NCI-H1436 treated with DMSO at 0.1 percent for 48 hours (cell line): ENCODE data around the gene TRAF3.
"Not testable (repeated sequence)": the region's sequence is repeated elsewhere in the genome, so short reads cannot be mapped to it uniquely, and the experiment has no call there.

Experiments
- DNase-seq: peaks from one replicate; lab custom pipeline; 2025; lab: John Stamatoyannopoulos, UW

TRAF3 gene

DNA sequence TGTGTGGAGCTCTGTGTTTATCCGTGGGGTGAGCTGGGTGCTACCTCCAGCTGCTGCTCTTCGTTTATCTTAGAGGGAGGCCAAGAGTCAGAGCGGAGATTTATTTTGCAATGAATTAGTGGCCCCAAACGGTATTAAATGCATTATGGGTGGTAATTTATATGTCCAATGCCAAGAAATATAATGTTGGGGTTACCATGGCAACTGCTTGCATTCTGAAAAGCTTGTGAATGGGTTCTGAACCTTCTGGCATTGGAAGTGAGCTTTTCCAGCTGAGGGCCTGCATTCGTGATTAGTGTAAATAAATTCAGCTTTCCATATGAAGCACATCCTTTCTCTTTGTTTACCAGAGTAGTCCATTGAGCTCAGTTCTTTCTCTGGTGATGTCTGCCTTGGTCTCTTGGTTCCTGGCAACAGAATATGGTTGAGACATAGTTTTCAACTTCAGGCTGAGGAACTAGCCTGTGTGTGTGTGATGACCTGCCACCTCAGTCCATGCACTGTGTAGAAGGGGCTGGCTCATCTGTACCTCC, 51.8 kb downstream of the TRAF3 start:
- DNase-seq: no peak

DNA sequence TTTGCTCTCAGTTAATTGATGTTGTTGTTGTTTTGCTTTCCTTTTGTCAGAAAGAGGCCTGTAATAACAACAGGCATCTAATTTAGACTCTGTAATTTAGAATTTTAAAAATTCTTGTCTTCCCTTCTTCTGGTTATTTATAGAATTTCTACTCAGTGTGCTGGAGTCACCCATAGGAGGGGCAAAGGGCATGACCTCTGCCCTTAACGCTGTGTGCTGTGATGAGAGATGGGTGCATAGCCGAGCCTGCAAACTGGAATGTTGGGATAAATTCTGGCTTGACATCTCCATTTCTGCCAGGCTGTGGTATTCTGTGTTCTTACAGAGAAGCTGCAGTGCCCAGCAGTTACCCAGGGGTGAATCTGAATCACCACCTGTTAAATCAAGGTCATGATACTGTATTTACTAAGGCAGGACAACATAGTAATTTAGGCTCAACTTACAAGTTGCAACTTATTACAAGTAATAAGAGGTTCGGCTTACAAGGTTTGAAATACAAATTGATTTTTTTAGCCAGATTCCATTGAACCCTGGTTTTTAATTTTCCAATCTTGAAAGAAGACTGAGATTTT, 53.3 kb downstream of the TRAF3 start:
- no peak for DNase-seq

DNA sequence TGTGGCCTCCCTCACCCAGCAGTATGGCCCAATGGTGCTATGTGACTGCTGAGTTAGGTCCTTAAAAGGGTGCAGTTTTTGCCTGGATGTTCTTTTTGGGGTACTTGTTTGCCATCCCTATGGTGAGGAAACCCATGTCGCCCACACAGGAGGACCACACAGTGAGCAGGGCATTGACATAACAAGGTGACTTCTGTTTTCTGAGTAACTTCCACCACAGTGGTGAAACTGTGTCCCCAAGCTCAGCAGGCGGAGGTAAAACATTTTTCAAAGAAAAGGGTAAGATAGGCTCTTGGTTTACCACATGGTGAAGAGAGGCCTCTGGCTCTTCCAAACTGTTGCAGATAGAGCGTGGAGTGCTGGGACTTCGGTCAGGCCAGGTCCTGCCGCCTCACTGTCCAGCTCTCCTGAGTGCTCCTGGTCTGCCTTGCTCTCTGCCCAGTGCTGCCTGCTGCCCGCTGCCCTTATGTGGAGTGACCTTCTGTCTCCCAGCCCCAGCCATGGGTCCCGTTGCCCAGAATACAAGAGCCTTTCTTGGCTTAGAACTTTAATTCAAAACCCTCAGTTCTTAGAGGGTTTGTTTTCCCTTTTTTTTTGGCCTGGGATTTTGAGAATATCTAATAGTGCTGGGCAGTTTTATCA, 54.0 kb downstream of the TRAF3 start:
- DNase-seq: no peak

DNA sequence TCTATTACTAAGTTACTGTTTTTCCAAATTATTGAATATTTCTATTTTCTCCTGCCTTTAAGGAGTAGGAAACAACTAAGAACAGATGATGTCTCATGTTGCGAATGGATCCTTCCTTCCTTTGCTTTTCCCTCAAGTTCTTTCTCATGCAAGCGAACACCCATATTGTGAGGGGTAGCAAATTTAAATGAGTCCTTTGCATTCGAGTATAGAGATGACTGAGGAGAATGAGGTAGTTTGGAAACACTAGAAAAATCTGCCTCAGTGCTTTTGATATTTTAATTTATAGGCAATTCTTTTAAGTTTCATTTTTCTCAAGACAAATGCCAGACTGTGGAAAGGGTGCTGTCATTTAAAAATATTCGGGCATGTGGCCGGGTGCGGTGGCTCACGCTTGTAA, 56.1 kb downstream of the TRAF3 start:
- no peak for DNase-seq

DNA sequence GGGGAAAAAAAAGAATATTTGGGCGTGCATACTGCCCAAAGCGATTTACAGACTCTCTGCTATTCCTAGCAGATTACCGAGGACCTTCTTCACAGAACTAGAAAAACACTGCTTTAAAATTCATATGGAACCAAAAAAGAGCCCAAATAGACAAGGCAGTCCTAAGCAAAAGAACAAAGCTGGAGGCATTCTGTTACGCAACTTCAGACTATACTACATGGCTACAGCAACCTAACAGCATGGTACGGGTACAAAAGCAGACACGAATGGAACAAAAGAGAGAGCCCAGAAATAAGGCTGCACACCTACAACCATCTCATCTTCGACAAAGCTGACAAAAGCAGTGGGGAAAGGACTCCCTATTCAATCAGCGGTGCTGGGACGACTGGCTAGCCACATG, 56.7 kb downstream of the TRAF3 start:
- no peak for DNase-seq

DNA sequence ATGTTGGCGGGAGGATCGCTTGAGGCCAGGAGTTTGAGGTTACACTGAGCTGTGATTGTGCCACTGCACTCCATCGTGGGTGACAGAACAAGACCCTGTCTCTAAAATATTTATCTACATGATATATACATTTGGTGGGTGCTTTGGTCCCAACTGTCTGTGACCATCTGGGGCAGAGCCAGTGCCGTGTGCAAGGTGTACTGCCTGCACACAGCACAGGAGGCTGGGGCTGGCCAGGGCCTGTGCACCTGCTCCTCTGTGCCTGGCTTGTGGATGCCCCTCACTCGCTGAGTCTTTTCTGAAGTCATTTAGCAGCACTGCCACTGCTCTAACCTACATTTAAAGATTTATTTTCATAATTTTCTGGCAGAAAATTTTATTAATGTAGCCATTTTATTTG, 58.7 kb downstream of the TRAF3 start:
- DNase-seq: no peak

DNA sequence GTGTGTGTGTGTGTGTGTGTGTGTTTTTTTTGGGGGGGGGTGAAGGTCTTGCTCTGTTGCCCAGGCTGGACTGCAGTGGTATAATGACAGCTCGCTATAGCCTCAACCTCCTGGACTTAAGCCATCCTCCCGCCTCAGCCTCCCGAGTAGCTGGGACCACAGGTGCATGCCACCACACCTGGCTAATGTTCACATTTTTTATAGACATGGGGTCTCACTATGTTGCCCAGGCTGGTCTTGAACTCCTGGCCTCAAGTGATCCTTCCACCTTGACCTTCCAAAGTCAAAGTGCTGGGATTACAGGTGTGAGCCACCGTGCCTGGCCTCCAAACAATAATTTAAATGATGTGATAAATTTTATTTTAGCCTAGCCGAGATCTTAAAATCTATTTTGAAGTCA, 59.9 kb downstream of the TRAF3 start:
- DNase-seq: not testable (repeated sequence)

DNA sequence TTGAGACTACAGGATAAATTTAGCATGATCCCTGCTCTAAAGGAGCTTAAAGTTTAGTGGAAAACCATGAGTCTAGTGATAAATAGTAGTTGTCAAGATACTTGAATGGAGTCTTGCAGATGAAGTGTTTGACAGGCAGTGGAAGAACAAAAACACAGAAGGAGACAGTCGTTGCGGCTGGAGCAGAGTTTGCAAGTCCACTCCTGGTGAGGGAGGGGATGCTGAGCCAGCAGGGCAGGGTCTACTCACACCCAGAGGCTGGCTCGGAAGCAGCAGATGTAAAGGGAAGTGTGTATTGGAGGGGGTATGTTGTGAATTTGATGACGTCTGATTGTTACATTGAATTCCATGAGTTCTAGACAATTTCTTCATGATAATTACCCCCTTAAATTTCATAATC, 61.3 kb downstream of the TRAF3 start:
- no peak for DNase-seq

DNA sequence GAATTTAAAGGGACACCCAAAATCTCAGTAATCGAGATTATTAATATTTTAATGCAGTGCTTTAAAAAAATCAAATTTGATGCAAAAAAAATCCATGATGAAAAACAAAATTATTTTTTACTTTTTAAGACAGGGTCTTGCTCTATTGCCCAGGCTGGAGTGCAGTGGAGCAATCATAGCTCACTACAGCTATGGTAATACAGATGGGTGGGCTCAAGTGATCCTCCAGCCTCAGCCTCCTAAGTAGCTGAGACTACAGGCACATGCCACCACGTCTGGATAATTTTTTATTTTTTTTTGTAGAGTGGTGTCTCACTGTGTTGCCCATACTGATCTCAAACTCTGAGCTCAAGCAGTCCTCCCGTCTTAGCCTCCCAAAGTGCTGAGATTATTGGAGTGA, 62.9 kb downstream of the TRAF3 start:
- no peak for DNase-seq

DNA sequence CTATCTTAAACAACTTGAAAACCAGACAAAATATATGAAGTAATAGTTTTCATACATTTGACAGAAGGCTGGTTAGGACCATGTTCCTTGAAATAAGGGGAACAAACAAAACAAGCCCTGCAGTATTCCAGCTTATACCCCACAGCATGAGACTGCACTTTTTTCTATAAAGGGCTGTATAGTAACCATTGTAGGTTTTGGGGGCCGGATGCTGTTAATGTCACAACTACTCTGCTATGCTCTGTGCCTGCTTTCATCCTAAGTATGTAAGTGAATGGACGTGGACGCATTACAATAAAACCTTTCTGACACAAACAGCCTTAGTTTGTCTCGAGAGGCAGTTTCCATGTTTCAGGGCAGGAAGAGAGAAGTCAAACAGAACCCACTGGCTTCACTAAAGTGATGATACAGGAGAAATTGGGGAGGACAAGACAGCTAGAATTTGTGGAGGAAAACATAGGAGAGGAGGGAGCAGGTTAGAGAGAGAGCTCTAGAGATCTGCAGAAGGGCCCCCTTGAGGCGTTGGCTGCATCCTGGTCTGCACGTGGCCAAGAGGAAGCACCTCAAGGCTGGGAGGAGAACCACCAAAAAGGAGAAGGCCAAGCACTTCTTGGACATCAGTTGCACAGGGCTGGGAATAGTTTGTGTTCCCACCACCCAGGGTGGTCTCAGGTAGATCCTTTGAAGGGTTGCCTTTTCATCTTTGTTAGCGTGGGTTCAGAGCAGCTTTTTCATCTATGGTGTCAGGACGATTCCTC, 63.7 kb downstream of the TRAF3 start:
- no peak for DNase-seq

DNA sequence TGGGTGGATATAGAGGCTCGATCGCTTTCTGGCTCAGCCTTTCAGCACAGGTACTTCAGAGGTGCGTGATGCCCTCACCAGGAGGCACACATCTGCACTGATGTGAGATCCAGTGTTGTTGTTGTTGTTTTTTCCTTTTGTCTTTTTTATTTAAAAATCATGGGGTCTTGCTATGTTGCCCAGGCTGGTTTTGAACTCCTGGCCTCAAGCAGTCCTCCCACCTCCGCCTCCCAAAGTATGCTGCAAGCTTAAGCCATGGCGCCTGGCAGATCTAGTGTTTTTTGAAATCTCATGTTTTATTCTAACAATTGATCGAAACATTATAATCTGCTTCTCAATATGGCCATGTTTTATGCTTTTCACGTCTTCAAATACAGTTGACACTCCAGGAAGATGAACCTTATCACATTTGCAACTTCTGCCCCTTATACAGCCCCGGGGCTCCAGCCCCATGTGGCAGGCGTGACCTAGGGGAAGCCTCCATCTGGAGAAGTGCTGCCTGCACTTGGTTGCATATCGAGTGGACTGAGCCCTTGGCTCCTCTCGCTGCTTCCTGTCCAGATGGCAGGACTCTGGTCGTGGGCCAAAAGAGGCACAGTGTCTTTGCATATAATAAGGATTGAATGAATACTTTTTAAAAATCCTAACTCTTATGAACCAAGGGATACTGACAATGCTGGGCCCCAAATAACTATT, 71.7 kb downstream of the TRAF3 start:
- no peak for DNase-seq

DNA sequence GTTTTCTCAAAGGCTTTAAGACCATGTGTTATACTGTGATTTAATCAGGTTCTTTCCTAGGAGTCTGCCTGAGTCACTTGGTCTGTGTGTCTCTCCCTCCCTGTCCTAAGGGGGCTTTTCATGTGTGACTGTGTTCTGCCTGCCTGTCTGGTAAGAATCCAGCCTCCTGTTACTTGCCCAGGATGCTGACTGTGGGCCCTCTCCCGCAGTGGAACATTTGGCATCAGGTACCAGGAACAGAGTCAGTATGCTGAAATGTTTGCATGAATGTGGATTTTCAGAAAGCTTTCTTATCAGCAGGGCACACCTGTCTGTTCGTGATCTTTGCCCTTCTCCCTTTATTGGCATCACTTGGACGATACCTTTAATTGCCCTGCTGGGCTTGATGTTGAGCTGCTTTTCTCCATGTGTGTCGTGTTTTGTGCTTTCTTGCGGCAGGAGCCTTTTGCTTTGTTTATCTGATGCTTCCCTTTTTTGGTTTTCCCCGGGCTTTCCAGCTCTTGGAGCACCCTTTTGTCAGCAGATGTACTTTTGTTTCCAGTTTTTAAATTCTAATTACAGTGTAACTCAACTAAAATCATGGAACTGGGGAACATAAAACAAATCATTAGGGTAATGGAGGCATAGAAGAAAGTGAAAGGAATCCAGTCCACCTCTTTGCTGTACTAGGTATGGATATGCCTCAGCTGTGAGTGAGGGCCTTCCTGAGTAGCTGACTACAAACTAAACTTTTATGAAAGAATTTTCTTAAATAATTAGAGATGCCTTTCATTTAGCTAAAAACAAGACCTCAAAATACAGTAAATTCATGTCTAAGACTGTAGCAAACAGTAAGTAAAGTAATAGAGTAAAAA, 72.5 kb downstream of the TRAF3 start:
- no peak for DNase-seq

DNA sequence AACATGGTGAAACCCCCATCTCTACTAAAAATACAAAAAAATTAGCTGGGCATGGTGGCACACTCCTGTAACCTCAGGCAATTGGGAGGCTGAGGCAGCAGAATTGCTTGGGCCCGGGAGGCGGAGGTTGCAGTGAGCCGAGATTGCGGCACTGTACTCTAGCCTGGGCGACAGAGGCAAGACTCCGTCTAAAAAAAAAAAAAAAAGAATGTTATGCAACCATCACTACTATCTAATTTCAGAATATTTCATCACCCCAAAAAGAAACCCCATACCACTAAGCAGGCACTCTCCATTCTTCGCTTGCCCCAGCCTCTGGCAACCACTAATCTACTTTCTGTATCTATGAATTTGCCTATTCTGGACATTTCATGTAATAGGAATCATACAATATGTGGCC, 76.4 kb downstream of the TRAF3 start:
- no peak for DNase-seq

DNA sequence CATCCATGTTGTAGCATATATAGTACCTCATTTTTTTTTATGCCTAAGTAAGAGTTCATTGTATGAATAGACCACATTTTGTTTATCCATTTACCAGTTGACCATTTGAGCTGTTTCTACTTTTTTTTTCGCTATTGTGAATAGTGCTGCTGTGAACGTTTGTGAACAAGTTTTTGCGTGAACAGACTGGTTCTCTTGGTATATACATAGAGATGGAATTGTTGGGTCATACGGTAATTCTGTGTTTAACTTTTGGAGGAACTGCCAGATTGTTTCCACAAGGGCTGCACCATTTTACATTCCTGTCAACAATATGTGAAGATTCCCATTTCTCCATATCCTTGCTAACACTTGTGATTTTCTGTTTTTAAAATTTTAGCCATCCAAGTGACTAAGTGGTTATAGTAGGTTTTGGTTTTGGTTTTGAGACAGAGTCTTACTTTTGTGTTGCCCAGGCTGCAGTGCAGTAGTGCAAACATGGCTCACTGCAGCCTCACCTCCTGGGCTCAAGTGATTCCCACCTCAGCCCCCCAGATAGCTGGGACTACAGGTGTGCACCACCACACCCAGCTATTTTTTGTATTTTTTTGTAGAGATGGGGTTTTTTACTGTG, 76.9 kb downstream of the TRAF3 start:
- no peak for DNase-seq

DNA sequence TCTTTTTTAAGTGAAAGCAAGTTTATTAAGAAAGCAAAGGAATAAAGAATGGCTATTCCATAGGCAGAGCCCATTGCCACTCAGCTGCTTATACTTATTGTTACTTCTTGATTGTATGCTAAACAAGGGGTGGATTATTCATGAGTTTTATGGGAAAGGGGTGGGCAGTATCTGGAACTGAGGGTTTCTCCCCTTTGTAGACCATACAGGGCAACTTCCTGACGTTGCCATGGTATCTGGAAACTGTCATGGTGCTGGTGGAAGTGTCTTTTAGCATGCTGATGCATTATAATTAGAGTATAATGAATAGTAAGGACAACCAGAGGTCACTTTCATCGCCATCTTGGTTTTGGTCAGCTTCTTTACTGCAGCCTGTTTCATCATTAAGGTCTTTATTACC, 78.9 kb downstream of the TRAF3 start:
- DNase-seq: no peak

DNA sequence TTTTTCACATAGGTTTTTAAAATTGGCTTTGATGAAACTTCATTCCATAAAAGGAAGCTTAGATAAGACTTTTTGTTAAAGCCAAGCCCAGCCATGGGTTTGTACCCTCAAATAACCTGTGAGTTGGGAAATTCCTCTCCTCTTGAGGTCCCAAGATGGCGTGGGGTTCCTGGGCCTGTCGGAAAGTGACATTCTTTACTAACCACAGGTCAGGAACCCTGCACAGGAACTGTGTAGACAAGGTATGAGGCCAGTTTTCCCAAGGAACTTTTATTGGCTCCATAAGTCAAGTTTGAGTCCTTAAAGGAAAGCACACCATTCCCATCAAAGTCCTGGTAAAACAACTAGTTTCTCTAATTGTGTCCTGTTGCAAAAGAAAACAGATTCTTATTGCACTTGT, 80.2 kb downstream of the TRAF3 start:
- no peak for DNase-seq

DNA sequence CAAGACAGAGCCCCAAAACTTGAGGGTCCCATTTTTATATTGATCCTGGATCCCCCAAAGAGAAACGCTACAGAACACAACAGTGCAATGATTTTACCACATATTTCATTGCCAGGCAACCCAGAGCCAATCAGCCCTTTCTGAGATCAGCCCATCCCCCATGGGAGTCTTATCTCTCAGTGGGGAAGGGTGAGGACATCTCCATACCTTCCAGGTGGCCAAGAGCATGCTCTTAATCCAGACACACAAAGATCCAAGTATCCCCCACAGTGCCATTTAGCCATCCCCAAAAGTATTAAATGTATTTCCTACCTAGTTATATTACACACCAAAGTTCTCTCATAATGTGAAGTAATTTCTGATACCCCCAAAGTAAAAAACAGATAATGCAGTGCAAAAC, 82.7 kb downstream of the TRAF3 start:
- no peak for DNase-seq

DNA sequence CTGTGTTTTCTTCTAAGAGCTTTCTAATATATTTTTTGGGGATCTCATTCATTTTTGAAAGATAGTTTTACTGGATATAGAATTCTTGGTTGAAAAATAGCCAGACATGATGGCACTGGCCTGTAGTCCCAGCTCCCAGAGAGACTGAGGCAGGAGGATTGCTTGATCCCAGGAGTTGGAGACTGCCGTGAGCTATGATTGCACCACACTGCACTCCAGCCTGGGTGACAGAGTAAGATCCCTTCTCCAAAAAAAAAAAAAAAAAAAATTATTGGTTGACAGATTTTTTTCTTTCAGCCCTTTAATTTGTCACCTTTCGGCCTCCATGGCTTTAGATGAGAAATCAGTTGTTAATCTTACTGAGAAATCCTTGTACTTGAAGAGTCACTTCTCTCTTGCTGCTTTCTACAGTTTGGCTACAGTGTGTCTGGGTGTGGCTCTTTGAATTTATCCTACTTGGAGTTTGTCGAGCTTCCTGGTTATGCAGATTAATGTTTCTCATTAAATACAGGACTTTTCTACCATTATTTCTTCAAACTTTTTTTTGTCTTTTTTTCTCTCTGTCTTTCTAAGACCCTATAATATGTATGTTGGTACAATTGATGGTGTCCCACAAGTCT, 85.0 kb downstream of the TRAF3 start:
- DNase-seq: no peak

DNA sequence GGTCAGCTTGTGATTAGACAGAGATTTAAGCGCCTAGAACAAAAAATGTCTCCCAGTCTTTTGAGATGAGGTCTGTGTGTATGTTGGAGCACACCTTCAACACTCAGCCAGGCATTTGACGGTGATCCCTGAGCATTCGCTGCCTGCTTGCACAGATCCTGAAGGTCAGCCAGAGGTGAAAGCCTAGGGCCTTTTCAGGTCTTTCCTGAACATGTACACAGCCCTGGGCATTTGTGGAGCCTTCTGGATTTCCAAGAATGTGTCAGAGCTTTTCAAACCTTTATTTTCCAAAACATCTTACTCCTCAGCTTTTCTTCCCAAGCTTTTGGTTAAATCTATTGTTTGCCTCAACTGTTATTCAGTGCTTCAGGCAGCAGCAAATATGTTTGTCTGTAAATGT, 86.1 kb downstream of the TRAF3 start:
- no peak for DNase-seq

DNA sequence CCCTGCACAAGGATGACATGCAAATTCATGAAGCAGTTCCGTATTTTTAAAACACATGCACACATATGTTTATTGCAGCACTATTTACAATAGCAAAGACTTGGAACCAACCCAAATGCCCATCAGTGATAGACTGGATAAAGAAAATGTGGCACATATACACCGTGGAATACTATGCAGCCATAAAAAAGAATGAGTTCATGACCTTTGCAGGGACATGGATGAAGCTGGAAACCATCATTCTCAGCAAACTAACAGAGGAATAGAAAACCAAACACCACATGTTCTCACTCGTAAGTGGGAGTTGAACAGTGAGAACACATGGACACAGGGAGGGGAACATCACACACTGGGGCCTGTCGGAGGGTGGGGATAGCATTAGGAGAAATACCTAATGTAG, 88.7 kb downstream of the TRAF3 start:
- not testable (repeated sequence) for DNase-seq
